ENCODE data around the gene HIRIP3.

DNA sequence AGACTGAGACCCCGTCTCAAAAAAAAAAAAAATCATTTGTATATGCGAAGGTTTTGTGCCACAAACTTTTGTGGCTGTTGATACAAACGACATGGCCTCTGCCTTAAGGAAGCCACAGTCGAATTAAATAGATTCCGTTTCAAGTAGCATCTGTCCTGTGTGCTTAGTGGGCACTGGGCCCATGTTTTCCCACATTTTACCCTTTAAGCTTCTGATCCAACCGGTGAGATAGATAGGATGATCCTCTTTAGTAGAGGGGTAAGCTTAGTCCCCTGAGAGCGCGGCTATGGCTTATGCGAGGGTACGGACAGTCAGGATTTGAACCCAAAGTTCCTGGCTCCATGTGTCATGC is 34.3 kb downstream of the HIRIP3 start:
- TF ChIP-seq, protein P1, sequence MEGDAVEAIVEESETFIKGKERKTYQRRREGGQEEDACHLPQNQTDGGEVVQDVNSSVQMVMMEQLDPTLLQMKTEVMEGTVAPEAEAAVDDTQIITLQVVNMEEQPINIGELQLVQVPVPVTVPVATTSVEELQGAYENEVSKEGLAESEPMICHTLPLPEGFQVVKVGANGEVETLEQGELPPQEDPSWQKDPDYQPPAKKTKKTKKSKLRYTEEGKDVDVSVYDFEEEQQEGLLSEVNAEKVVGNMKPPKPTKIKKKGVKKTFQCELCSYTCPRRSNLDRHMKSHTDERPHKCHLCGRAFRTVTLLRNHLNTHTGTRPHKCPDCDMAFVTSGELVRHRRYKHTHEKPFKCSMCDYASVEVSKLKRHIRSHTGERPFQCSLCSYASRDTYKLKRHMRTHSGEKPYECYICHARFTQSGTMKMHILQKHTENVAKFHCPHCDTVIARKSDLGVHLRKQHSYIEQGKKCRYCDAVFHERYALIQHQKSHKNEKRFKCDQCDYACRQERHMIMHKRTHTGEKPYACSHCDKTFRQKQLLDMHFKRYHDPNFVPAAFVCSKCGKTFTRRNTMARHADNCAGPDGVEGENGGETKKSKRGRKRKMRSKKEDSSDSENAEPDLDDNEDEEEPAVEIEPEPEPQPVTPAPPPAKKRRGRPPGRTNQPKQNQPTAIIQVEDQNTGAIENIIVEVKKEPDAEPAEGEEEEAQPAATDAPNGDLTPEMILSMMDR (IDR thresholded peaks at IDR 0.05; ENCODE audit: low read depth, low read length), result no peak
- TF ChIP-seq MYC (IDR thresholded peaks at IDR 0.05; ENCODE audit: low read depth, low read length) (no peak), POLR2A (IDR thresholded peaks at IDR 0.05; ENCODE audit: extremely low read depth, insufficient read length) (no peak)
- TF ChIP-seq, protein P2, sequence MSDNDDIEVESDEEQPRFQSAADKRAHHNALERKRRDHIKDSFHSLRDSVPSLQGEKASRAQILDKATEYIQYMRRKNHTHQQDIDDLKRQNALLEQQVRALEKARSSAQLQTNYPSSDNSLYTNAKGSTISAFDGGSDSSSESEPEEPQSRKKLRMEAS (IDR thresholded peaks at IDR 0.05; ENCODE audit: low read depth, low read length), result no peak
